SU-DHL-6 (cell line): ENCODE data around the gene ANKZF1.

Experiments
- H2AFZ ChIP-seq: fragments of 200-600 bp; sonication (generic); 2 replicates; pipeline ENCODE4 v1.6.1; 2014; ENCODE audit warnings: low read depth, mild to moderate bottlenecking, moderate library complexity, mixed read lengths, antibody characterized with exemption, low read length; ENCODE audit not compliant: severe bottlenecking
- H3F3A ChIP-seq: fragments of 200-600 bp; shearing (Covaris generic); 2 replicates; pipeline ENCODE4 v1.6.0; 2016; ENCODE audit warnings: antibody characterized with exemption, mild to moderate bottlenecking; ENCODE audit not compliant: insufficient read depth
- H3K27ac ChIP-seq: fragments of 200-600 bp; sonication (generic); 2 replicates; pipeline ENCODE4 v1.5.1; 2016; ENCODE audit warnings: low read depth, mild to moderate bottlenecking, low read length, moderate library complexity, mixed read lengths
- H3K27me3 ChIP-seq: fragments of 200-600 bp; sonication (generic), shearing (Covaris generic); 2 replicates; pipeline ENCODE4 v1.6.0; 2014; ENCODE audit warnings: mild to moderate bottlenecking, low read length
- H3K36me3 ChIP-seq: fragments of 200-600 bp; sonication (generic); 2 replicates; pipeline ENCODE4 v1.6.1; 2014; ENCODE audit warnings: mild to moderate bottlenecking, low read length, mixed read lengths
- H3K4me2 ChIP-seq: fragments of 300-600, 200-600 bp; shearing (Covaris generic), sonication (generic); 2 replicates; pipeline ENCODE4 v1.6.0; 2014; ENCODE audit warnings: low read length, low read depth, mild to moderate bottlenecking; ENCODE audit not compliant: poor library complexity, severe bottlenecking
- H3K4me3 ChIP-seq: fragments of 200-600 bp; sonication (generic); 2 replicates; pipeline ENCODE4 v1.5.1; 2014; ENCODE audit warnings: antibody characterized with exemption, low read length, mild to moderate bottlenecking, mixed read lengths; ENCODE audit not compliant: insufficient read depth, poor library complexity, severe bottlenecking
- H3K79me2 ChIP-seq: fragments of 200-600 bp; sonication (generic); 2 replicates; pipeline ENCODE4 v1.6.1; 2014; ENCODE audit warnings: mild to moderate bottlenecking, low read length, moderate library complexity; ENCODE audit not compliant: insufficient read depth
- H3K9ac ChIP-seq: fragments of 200-600 bp; sonication (generic); 2 replicates; pipeline ENCODE4 v1.7.0; 2014; ENCODE audit warnings: mild to moderate bottlenecking, low read length
- H3K9me2 ChIP-seq: fragments of 200-600 bp; sonication (generic); replicated peaks from 2 replicates; pipeline ENCODE4 v1.6.1; 2014; ENCODE audit warnings: low read length; ENCODE audit not compliant: insufficient read depth
- H3K9me3 ChIP-seq: fragments of 200-600 bp; sonication (generic); 2 replicates; pipeline ENCODE4 v1.6.1; 2014; ENCODE audit warnings: low read length, mixed read lengths; ENCODE audit not compliant: insufficient read depth
- H4K20me1 ChIP-seq: fragments of 200-600 bp; sonication (generic); 2 replicates; pipeline ENCODE4 v1.6.1; 2014; ENCODE audit warnings: low read depth, mild to moderate bottlenecking, antibody characterized with exemption, low read length, moderate library complexity, mixed read lengths
- CTCF ChIP-seq: fragments of 200-600 bp; sonication (generic); IDR thresholded peaks from one replicate; pipeline ENCODE4 v1.5.1; 2017; ENCODE audit warnings: antibody characterized with exemption, mild to moderate bottlenecking, low read length, moderate library complexity; ENCODE audit not compliant: insufficient read depth, poor library complexity, severe bottlenecking
- EZH2phosphoT487 ChIP-seq: fragments of 200-600 bp; sonication (generic), shearing (Covaris generic); conservative IDR thresholded peaks from 2 replicates; pipeline ENCODE4 v1.6.1; 2018; ENCODE audit warnings: mild to moderate bottlenecking, antibody characterized with exemption, low read length, moderate library complexity, mixed read lengths

Gene ANKZF1

GRCh38 chr2:219182331-219183150 lies 47.1 kb upstream of the ANKZF1 start:
- H4K20me1 ChIP-seq: no peaks in the 10 kb centered on the region
- no peaks in the 10 kb centered on the region for H3K9me2 ChIP-seq
- H3K27me3 ChIP-seq: no peaks in the 10 kb centered on the region
- no peak overlapping the region for H3K4me2 ChIP-seq
- no peak overlapping the region for H3K27ac ChIP-seq
- H3F3A ChIP-seq: peaks cover 4% of the 10 kb centered on the region
- peaks cover 20% of the 10 kb centered on the region for H3K79me2 ChIP-seq
- H3K4me3 ChIP-seq: no peak overlapping the region
- TF ChIP-seq EZH2phosphoT487 (no peak), CTCF (no peak)
- H3K9ac ChIP-seq: no peak overlapping the region
- no peak overlapping the region for H2AFZ ChIP-seq
- no peaks in the 10 kb centered on the region for H3K36me3 ChIP-seq
- H3K9me3 ChIP-seq: no peaks in the 10 kb centered on the region

GRCh38 chr2:219183151-219183772 lies 46.3 kb upstream of the ANKZF1 start:
- H3K4me2 ChIP-seq: no peak overlapping the region
- H2AFZ ChIP-seq: no peak overlapping the region
- H4K20me1 ChIP-seq: no peaks in the 10 kb centered on the region
- no peak overlapping the region for H3K4me3 ChIP-seq
- H3K27ac ChIP-seq: no peak overlapping the region
- no peaks in the 10 kb centered on the region for H3K9me2 ChIP-seq
- H3F3A ChIP-seq: no peaks in the 10 kb centered on the region
- no peak overlapping the region for H3K9ac ChIP-seq
- H3K79me2 ChIP-seq: peaks cover 20% of the 10 kb centered on the region
- H3K36me3 ChIP-seq: no peaks in the 10 kb centered on the region
- no peaks in the 10 kb centered on the region for H3K9me3 ChIP-seq
- H3K27me3 ChIP-seq: no peaks in the 10 kb centered on the region
- TF ChIP-seq CTCF (no peak), EZH2phosphoT487 (no peak)

GRCh38 chr2:219184121-219184520 lies 45.5 kb upstream of the ANKZF1 start:
- H3K27me3 ChIP-seq: no peaks in the 10 kb centered on the region
- H3K36me3 ChIP-seq: no peaks in the 10 kb centered on the region
- no peak overlapping the region for H3K27ac ChIP-seq
- H4K20me1 ChIP-seq: no peaks in the 10 kb centered on the region
- no peaks in the 10 kb centered on the region for H3F3A ChIP-seq
- H2AFZ ChIP-seq: no peak overlapping the region
- TF ChIP-seq EZH2phosphoT487 (no peak), CTCF (no peak)
- H3K9ac ChIP-seq: no peak overlapping the region
- peaks cover 13% of the 10 kb centered on the region for H3K79me2 ChIP-seq
- no peak overlapping the region for H3K4me3 ChIP-seq
- H3K4me2 ChIP-seq: no peak overlapping the region
- no peaks in the 10 kb centered on the region for H3K9me3 ChIP-seq
- no peaks in the 10 kb centered on the region for H3K9me2 ChIP-seq
